HepG2 (cell line): ENCODE data around the gene COASY. TPM values are rescaled to one million over a fixed set of nuclear protein-coding genes. Genes with fewer than 3 reads are reported as not detected.

ENCODE experiments used
- CREB3 ChIP-seq: sonication (generic); formaldehyde crosslinking; IDR thresholded peaks from 2 replicates; pipeline ENCODE4 v1.5.0; 2020; ENCODE audit warnings: missing genetic modification reagents
- GATA4 ChIP-seq: sonication (generic); IDR thresholded peaks from 2 replicates; pipeline ENCODE4 v1.6.1; 2016; ENCODE audit warnings: antibody characterized with exemption, low read depth, borderline replicate concordance
- HOXA5 ChIP-seq: sonication (generic); formaldehyde crosslinking; IDR thresholded peaks from 2 replicates; pipeline ENCODE4 v1.4.0; 2020; ENCODE audit warnings: missing genetic modification reagents
- KLF15 ChIP-seq: sonication (generic); formaldehyde crosslinking; IDR thresholded peaks from 2 replicates; pipeline ENCODE4 v1.8.1; 2023; ENCODE audit warnings: borderline replicate concordance, mild to moderate bottlenecking, inconsistent platforms, missing genetic modification reagents, mixed read lengths
- MED13 ChIP-seq: sonication (generic); formaldehyde crosslinking; IDR thresholded peaks from 2 replicates; pipeline ENCODE4 v1.5.0; 2020; ENCODE audit warnings: missing genetic modification reagents
- NBN ChIP-seq: fragments of 450-650 bp; conservative IDR thresholded peaks from 2 replicates; pipeline ENCODE4 v1.6.1; 2017
- NCOA5 ChIP-seq: sonication (generic); formaldehyde crosslinking; IDR thresholded peaks from 2 replicates; pipeline ENCODE4 v1.4.0; 2020; ENCODE audit warnings: missing genetic modification reagents
- NFATC3 ChIP-seq: sonication (generic); formaldehyde crosslinking; IDR thresholded peaks from 2 replicates; pipeline ENCODE4 v1.5.1; 2020; ENCODE audit warnings: mild to moderate bottlenecking, missing genetic modification reagents
- PTBP1 ChIP-seq: fragments of 200-400 bp; formaldehyde crosslinking; IDR thresholded peaks from 2 replicates; pipeline ENCODE4 v1.6.1; 2018; ENCODE audit warnings: low read length, low read depth; ENCODE audit not compliant: poor library complexity, severe bottlenecking
- SMAD1 ChIP-seq: sonication (generic); formaldehyde crosslinking; IDR thresholded peaks from 2 replicates; pipeline ENCODE4 v1.4.0; 2020; ENCODE audit warnings: missing genetic modification reagents, low read depth, mild to moderate bottlenecking, borderline replicate concordance
- TFDP2 ChIP-seq: sonication (generic); formaldehyde crosslinking; IDR thresholded peaks from 2 replicates; pipeline ENCODE4 v1.4.0; 2020; ENCODE audit warnings: missing genetic modification reagents
- ZFYVE20 ChIP-seq: sonication (generic); formaldehyde crosslinking; IDR thresholded peaks from 2 replicates; pipeline ENCODE4 v1.8.0; 2023; ENCODE audit warnings: low read depth, mild to moderate bottlenecking, moderate library complexity, missing genetic modification reagents, borderline replicate concordance
- ZNF766 ChIP-seq: sonication (generic); formaldehyde crosslinking; IDR thresholded peaks from 2 replicates; pipeline ENCODE4 v1.5.0; 2020; ENCODE audit warnings: missing genetic modification reagents, borderline replicate concordance
- polyA plus RNA-seq, 8 experiments: library from polyadenylated mRNA; depleted of rRNA in 3 of 8; stranded (reverse) in 7 of 8; unstranded in 1 of 8; fragments of >200 nt; fragmentation: Illumina TruSeq in 4 of 8; extraction: Trizol in 4 of 8; gene quantifications; 2 replicates each; pipeline versions ENCODE4 v1.2.1 to v1.2.3, GENCODE V29; 2011 to 2016; ENCODE audit warnings: low read depth in 4 of 8, missing spikeins in 1 of 8, mixed read lengths in 1 of 8; ENCODE audit not compliant: insufficient read depth in 1 of 8
- total RNA-seq, 5 experiments: library from RNA; depleted of rRNA; stranded (reverse); fragments of >200 nt; fragmentation: Illumina TruSeq; extraction: Trizol; gene quantifications; 2 replicates each; pipeline ENCODE4 v1.2.3, GENCODE V29; 2016; ENCODE audit warnings: low read depth in 1 of 5
- TF ChIP-seq, protein P1 (sequence below): sonication (generic); formaldehyde crosslinking; IDR thresholded peaks from 2 replicates; pipeline ENCODE4 v1.5.1; 2020; ENCODE audit warnings: mild to moderate bottlenecking, moderate library complexity, missing genetic modification reagents
- TF ChIP-seq, protein P2 (sequence below): sonication (generic); formaldehyde crosslinking; IDR thresholded peaks from 2 replicates; pipeline ENCODE4 v1.9.0; 2022; ENCODE audit warnings: missing genetic modification reagents, mild to moderate bottlenecking, borderline replicate concordance
- TF ChIP-seq, protein P3 (sequence below): sonication (generic); formaldehyde crosslinking; IDR thresholded peaks from 2 replicates; pipeline ENCODE4 v1.5.1; 2020; ENCODE audit warnings: missing genetic modification reagents, mild to moderate bottlenecking, borderline replicate concordance
- TF ChIP-seq, protein P4 (sequence below): sonication (generic); formaldehyde crosslinking; IDR thresholded peaks from 2 replicates; pipeline ENCODE4 v1.5.1; 2020; ENCODE audit warnings: missing genetic modification reagents, mild to moderate bottlenecking, borderline replicate concordance

COASY gene
- total and polyA plus RNA-seq, 2 of the 13 experiments (the other 11 are each of a cell fraction or from before 2014, with no cell fraction given): 90.7 to 125 TPM

DNA sequence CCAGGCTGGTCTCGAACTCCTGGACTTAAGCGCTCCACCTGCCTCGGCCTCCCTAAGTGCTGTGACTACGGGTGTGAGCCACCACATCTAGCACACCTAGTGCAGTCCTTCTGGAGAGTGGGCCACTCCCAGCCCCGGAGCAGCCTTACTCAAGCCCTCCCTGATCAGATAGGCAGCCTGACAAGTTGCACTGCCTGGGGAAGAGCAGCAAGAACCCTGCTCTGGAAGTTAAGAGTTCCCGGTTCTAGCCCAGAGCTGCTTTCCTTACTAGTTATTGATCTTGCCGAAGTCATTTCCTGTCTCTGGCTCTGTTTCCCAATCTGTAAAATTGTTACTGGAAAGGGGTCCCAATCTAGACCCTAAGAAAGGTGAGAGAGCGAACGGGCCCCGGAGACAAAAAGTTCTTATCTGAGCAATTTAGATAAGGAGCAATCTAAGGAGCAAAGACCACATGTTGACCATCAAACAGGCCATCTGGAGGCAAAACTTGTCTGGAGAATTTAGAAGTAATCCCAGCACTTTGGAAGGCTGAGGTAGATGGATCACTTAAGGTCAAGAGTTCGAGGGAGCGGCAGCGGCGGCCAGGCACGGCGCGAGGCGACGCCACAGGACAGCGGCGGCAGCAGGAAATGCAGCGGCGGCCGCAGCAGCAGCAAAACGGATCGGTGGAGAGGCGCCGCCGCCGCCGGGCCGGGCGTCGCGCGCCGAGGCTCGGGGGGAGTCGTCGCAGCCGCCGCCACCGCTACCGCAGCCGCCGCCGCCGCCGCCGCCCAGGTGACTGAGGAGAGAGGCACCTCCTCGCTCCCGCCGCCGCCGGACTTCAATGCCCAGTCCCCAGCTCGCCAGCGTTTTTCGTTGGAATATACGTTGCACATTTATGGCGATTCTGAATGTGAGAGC lies 30.2 kb upstream of the COASY start (continued):
- no peak for TF ChIP-seq NFATC3 (CRISPR knock-in tag)
- TF ChIP-seq, protein P1, sequence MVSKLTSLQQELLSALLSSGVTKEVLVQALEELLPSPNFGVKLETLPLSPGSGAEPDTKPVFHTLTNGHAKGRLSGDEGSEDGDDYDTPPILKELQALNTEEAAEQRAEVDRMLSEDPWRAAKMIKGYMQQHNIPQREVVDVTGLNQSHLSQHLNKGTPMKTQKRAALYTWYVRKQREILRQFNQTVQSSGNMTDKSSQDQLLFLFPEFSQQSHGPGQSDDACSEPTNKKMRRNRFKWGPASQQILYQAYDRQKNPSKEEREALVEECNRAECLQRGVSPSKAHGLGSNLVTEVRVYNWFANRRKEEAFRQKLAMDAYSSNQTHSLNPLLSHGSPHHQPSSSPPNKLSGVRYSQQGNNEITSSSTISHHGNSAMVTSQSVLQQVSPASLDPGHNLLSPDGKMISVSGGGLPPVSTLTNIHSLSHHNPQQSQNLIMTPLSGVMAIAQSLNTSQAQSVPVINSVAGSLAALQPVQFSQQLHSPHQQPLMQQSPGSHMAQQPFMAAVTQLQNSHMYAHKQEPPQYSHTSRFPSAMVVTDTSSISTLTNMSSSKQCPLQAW (CRISPR knock-in tag): no peak
- TF ChIP-seq CREB3: 0 out of 2 replicates have a peak, but pooled peaks have one; percentile 59
- peak; percentile 51; the same call in 1 of the 2 replicates for TF ChIP-seq HOXA5
- TF ChIP-seq MED13 (CRISPR knock-in tag): peak; percentile 30; the same call in 1 of the 2 replicates
- TF ChIP-seq NBN: no peak
- no peak for TF ChIP-seq ZNF766 (CRISPR knock-in tag)
- no peak for TF ChIP-seq NCOA5 (CRISPR knock-in tag)
- no peak for TF ChIP-seq SMAD1 (CRISPR knock-in tag)
- no peak for TF ChIP-seq GATA4
- TF ChIP-seq TFDP2: no peak
- TF ChIP-seq, protein P2, sequence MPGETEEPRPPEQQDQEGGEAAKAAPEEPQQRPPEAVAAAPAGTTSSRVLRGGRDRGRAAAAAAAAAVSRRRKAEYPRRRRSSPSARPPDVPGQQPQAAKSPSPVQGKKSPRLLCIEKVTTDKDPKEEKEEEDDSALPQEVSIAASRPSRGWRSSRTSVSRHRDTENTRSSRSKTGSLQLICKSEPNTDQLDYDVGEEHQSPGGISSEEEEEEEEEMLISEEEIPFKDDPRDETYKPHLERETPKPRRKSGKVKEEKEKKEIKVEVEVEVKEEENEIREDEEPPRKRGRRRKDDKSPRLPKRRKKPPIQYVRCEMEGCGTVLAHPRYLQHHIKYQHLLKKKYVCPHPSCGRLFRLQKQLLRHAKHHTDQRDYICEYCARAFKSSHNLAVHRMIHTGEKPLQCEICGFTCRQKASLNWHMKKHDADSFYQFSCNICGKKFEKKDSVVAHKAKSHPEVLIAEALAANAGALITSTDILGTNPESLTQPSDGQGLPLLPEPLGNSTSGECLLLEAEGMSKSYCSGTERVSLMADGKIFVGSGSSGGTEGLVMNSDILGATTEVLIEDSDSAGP (CRISPR knock-in tag): peak; percentile 63; the same call in 1 of the 2 replicates
- TF ChIP-seq PTBP1: no peak
- TF ChIP-seq, protein P3, sequence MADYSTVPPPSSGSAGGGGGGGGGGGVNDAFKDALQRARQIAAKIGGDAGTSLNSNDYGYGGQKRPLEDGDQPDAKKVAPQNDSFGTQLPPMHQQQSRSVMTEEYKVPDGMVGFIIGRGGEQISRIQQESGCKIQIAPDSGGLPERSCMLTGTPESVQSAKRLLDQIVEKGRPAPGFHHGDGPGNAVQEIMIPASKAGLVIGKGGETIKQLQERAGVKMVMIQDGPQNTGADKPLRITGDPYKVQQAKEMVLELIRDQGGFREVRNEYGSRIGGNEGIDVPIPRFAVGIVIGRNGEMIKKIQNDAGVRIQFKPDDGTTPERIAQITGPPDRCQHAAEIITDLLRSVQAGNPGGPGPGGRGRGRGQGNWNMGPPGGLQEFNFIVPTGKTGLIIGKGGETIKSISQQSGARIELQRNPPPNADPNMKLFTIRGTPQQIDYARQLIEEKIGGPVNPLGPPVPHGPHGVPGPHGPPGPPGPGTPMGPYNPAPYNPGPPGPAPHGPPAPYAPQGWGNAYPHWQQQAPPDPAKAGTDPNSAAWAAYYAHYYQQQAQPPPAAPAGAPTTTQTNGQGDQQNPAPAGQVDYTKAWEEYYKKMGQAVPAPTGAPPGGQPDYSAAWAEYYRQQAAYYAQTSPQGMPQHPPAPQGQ (CRISPR knock-in tag): no peak
- TF ChIP-seq KLF15: 0 out of 2 replicates have a peak, but pooled peaks have one; percentile 10
- TF ChIP-seq ZFYVE20 (CRISPR knock-in tag): no peak
- TF ChIP-seq, protein P4, sequence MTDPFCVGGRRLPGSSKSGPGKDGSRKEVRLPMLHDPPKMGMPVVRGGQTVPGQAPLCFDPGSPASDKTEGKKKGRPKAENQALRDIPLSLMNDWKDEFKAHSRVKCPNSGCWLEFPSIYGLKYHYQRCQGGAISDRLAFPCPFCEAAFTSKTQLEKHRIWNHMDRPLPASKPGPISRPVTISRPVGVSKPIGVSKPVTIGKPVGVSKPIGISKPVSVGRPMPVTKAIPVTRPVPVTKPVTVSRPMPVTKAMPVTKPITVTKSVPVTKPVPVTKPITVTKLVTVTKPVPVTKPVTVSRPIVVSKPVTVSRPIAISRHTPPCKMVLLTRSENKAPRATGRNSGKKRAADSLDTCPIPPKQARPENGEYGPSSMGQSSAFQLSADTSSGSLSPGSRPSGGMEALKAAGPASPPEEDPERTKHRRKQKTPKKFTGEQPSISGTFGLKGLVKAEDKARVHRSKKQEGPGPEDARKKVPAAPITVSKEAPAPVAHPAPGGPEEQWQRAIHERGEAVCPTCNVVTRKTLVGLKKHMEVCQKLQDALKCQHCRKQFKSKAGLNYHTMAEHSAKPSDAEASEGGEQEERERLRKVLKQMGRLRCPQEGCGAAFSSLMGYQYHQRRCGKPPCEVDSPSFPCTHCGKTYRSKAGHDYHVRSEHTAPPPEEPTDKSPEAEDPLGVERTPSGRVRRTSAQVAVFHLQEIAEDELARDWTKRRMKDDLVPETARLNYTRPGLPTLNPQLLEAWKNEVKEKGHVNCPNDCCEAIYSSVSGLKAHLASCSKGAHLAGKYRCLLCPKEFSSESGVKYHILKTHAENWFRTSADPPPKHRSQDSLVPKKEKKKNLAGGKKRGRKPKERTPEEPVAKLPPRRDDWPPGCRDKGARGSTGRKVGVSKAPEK (CRISPR knock-in tag): no peak
